Activated CD4-positive, alpha-beta T cell treated with anti-CD3 and anti-CD28 coated beads for 4 hours (primary cell): ENCODE data around the gene UVRAG.

Experiments
- DNase-seq, 2 donors: peaks; one replicate each; pipeline ENCODE4 v3.0.0-alpha.2; 2020

The UVRAG gene

DNA sequence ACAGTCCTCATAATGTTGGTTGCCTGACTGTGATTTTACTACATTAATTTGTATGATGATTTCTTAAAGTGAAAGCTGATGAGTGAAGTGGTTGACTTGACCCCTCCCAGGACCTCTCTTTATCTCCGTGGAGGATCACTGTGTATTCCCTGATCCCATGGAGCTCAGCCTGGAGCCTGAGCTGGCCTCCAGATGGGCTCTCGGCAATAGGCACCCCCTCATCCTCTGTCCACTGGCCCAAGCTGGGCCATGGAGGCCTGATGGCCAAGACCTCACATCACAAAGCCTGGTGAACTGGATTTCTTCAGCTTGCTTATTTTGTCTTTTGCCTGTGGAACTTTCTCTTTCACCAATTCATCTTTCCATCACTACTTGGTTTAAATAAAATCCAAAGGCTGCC, 316.1 kb downstream of the UVRAG start:
- no peak for DNase-seq

DNA sequence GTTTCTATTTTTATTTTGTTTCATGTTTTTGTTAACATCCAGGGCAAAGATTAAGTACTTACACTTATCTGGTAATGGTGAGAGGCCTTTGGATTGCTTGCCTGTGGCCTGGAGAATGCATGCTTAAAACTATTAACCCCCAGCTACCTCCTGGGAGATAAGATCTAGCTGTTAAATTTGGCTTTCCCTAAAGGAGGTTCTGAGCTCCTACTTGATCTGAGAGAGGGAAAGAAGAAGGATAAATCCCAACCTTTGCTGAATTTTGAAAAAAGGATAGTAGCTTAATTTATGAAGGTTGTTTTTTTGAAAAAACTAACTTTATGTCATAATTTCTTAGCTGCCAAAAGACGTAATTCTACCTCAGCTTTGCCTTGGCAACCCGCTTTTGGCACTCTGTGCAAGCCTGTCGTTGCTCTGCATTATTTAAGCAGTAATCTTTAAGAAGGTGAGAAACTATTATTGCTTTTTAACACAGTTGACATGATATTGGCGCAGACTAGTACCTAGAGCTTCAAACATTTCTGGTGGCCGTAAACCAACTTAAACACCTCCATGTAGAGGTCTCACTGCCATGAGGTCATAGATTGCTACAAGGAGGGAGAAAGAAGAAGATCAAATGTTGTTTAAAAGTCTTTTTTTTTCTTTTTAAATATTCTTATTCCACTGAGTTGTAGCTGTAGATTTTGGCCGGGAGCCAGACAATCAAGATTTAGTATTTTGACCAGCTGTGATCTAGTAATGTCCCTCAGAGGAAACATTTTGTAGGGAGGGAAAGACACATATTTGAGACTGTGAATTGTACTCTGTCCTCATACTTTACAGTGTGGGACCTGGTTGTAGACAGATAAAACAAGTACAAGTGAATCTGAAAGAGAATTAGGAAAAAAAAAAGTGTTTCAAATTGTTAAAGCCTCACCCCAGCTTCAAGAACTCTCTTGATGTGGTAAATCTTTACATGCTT, 316.9 kb downstream of the UVRAG start:
- DNase-seq: no peak

DNA sequence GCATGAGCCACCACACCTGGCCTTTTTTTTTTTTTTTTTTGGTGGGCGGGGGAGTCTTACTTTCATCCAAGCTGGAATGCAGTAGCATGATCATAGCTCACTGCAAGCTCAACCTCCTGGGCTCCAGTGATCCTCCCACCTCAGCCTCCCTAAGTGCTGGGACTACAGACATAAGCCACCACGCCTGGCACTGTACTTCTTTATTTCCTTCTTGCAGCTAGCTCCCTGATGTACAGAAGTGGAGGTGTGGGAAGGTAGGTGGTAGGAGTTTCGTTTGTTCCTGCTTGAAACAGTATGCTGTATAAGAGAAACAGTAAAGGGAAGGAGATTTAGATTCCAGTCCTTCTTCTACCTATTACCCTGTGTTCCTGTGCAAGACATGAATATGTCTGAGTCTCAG, 319.2 kb downstream of the UVRAG start:
- DNase-seq: no peak

DNA sequence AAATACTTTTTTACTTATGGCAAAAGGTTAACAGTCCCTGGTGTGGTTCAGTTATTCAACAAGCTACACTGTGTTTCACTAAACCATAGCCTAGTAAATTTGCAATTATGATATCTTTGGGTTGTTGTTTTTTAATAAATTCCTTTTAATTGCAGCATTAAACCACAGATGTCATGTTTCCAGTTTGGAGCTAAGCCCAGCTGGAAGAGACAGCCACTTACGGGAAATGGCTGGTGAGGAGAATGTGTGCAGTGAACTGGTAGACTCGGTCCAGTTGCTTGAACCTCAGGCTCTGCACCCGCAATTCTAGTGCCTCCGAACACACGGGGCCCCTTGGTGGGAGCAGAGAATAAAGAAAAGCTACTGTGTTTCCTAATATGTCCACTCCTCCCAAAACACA, 320.5 kb downstream of the UVRAG start:
- no peak for DNase-seq

DNA sequence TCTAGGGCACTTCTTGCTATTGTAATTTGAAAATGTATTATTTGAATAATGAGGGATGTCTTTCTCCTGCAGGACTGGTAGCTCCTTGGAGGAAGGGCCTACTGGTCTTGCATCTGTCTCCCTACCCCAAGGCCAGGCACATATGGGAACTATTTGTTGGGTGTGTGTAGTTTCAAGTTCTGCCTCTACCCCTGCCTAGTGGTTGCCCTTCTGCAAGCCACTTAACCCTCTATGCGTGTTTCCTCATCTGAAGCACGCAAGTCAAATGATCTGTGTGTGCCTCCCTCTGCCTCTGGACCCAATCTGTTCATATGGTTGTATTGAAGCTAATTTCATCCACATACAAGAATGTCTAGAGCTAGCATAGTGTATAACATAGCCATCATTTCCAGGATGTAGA, 324.3 kb downstream of the UVRAG start:
- no peak for DNase-seq

- DNase-seq: no peak
These were observed 326.0 kb downstream of the UVRAG start for GRCh38 chr11:76140912-76141574.

DNA sequence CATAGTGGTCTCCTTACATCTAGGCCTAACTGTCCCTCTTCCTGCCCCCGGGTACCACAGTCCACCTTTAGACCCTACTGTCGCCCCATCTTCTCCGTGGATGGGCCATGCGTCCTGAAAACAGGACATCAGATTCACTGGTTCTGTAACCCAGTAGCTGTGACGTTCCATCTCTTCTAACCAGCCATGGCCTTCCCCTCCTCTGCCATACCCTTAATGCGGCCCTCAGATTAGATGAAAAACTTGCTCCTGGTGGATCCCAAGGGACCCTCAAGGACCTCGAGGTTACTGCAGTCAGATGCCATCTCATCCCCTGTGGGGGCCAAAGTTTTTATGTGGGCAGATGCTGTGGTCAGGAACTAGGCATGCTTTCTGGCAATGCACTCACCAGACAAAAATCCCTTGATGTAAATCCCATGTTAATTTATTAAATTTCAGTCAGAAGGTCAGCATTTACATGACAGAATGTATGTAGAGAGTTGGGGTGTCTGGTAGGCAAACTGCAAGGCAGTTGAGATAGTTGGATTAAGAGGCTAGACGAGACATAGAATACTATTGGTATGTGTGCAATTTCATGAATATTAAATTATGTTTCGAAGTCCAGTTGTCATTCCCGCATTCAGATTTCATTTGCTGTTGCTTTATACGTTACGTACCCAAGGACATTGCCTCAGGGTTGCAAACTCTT, 327.0 kb downstream of the UVRAG start:
- DNase-seq: no peak

GRCh38 chr11:76143274-76143673, 328.3 kb downstream of the UVRAG start:
- no peak for DNase-seq

- no peak for DNase-seq
These were observed 332.2 kb downstream of the UVRAG start for GRCh38 chr11:76147106-76147740.

DNA sequence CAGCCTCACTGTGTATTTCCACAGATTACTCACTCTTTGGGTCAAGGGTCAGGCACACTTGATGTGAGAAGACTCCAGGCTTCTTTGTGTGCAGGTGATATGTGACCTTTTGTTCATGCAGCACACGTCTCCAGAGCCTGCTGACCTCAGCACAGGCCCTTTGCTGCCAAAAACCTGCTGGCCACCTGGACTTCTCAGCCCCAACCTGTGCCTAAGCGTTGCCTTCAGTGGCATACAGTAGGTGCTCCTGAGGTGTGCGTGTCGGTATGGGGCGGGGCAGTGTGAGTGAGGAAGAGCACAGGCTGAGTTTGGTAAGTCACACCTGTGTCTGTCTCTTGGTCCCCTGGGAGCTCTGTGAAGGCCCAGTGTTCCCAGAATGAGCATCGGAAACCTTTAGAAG, 333.2 kb downstream of the UVRAG start:
- no peak for DNase-seq

DNA sequence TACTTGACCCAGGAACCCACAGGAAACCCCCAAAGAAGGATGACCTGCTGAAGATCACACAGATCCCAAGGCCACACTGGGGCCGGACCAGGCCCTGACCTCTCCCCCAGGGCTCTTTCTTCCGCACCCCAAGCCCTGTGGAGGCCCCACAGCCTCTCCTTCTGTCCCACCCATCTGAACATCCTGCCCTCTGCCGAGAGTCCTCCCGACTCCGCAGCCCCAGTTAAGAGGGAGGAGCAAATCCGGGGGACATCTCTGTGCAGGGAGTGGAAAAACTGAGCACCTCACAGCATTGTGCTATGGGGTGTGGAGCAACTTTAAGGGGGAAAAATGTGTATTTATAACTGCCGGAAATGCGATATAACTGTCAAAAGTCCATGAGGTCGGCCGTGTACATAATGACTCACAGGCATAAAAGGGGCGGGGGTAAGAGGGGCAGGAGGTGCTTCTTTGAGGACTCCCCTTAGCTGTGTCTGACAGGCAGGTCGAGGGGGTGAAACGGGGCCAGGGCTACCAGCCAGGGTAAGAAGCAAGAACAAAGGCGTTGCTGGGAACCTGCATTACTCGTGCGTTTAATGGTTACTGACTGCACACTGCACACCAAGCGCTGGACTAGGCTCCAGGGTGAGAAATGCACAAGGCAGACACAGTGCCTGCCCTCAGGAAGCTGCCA, 334.1 kb downstream of the UVRAG start:
- no peak for DNase-seq

GRCh38 chr11:76149713-76150112, 334.7 kb downstream of the UVRAG start:
- no peak for DNase-seq

DNA sequence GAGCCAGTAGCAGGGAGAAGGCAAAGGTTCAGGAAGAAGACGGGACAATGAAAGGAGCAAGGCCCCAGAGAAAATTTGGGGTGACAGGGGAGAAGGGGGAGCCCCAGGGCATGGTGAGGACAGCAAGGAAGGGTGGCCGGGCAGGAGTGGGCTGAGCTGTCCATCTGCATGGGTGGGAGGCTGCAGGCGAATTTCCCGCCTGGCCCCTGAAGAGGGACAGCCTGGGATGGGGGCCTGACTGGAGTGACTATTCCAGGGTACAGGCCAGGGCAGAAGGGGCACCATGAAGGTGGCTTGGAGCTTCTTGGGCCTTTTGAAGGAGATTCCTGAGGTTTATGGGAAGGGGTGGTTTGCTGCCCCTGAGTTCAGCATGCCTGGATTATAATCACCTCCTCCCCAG, 335.1 kb downstream of the UVRAG start:
- no peak for DNase-seq

- DNase-seq: no peak
These were observed 336.6 kb downstream of the UVRAG start for GRCh38 chr11:76151556-76152085.

DNA sequence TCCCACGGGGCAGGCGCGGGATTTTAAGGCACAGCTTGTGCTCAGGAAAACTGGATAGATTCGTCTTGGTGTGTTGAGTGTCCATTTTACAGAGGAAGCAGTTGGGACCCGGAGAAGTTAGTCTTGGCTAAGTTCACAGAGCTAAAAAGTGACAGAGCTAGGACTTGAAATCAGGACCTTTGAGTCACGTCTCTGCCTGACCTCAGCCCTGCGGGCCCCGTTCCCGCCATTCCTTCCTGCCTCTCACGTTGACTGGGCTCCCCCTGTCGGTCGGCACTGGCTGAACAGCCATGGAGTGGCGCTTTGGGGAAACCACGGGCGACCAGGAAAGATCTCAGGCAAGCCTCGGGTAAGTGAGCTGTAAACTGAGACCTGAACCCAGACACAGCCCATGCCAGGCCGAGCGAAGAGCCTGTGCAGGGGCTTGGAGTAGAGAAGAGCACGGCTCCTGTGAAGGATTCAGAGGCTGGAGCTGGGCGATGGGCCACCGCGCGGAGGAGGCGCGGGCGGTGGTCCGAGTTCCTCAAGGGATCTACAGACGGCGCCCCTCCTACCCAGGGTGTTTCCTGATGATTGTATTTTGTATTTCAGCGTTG, 337.2 kb downstream of the UVRAG start:
- DNase-seq: peak; percentile 75 to 83

- DNase-seq: no peak
These were observed 337.9 kb downstream of the UVRAG start for GRCh38 chr11:76152741-76153570.

DNA sequence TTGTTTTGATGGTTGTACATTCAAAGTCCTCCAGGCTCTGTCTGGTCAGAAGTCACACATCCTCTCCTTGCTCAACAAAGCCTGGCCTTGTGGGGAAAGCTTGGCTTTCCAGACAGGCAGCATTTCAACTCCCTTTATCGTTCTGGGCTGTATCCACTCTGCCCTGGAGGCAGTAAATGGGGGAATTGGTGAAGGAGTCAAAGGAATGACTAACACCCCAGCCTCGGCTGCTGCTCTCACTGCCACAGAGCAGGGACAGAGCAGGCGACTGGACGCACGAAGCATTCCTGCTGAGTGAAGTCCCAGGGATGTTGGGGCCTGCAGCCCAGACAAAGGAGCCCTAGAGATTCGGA, 338.5 kb downstream of the UVRAG start:
- no peak for DNase-seq

DNA sequence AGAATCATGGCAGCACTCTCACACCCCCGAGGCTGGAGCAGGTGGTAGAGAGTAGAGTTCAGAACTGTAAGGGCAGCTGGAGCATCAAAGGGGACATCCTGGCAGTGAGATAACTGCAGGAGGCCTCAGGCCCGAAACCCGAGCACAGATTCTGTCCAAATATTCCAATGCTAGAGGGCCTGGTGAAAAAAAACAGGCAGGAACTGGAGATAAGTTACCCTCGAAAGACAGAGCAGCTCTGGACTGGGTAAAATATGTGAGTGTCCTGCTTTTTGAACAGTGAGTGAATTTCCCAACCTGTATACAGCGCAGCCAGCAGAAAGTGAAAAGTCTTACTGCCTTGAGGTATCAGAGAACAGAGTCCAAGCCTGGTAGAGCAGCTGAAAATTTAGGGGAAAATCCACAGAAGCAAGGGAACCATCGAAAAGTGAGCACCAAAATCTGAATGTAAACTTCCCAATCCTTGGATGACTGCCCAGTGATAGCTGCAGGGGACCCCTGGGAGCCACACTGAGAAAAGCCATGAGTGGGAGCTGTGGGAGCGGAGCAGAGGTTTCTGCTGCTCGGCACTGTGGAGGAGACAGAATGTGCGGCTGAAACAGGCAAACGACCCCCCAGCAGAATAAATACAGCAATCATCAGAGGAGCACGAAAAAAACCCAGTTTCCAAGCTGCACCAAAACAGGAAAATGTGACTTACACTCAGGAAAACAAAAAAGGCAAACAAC, 340.7 kb downstream of the UVRAG start:
- no peak for DNase-seq

- DNase-seq: no peak
These were observed 342.0 kb downstream of the UVRAG start for GRCh38 chr11:76156971-76157427.

GRCh38 chr11:76157891-76158290, 342.9 kb downstream of the UVRAG start:
- DNase-seq: no peak
